ENCODE measurements around the gene DUSP9. TPM values are rescaled to one million over a fixed set of nuclear protein-coding genes. Genes with fewer than 3 reads are reported as not detected.
A peak's percentile ranks its signal among the peaks of the same experiment; 100 is the strongest.

Gene DUSP9
- total RNA-seq, 2 donors from 2014 or later, result 3.5 TPM; not detected in 1

- TF ChIP-seq POLR2AphosphoS5 (IDR thresholded peaks at IDR 0.05), result no peak
- TF ChIP-seq, protein P1, sequence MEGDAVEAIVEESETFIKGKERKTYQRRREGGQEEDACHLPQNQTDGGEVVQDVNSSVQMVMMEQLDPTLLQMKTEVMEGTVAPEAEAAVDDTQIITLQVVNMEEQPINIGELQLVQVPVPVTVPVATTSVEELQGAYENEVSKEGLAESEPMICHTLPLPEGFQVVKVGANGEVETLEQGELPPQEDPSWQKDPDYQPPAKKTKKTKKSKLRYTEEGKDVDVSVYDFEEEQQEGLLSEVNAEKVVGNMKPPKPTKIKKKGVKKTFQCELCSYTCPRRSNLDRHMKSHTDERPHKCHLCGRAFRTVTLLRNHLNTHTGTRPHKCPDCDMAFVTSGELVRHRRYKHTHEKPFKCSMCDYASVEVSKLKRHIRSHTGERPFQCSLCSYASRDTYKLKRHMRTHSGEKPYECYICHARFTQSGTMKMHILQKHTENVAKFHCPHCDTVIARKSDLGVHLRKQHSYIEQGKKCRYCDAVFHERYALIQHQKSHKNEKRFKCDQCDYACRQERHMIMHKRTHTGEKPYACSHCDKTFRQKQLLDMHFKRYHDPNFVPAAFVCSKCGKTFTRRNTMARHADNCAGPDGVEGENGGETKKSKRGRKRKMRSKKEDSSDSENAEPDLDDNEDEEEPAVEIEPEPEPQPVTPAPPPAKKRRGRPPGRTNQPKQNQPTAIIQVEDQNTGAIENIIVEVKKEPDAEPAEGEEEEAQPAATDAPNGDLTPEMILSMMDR (IDR thresholded peaks at IDR 0.05), result no peak
- no peak for TF ChIP-seq POLR2A (IDR thresholded peaks at IDR 0.05)
- DNase-seq (ENCODE audit: low spot score), result no peak
- Histone ChIP-seq H3K36me3 (no peaks in the 10 kb centered on the region), H3K27me3 (replicated peaks; ENCODE audit: insufficient read depth) (no peaks in the 10 kb centered on the region), H3K4me3 (no peak overlapping the region), H3K9me3 (no peaks in the 10 kb centered on the region), H3K27ac (no peak overlapping the region), H3K4me1 (replicated peaks) (no peaks in the 10 kb centered on the region)
- intact Hi-C loops (cut with DNase I), result no loop called here
- 97% methylated on average over 2 of the region's 2 CpGs for WGBS
These were observed 6.6 kb downstream of the DUSP9 start for GRCh38 chrX:153653556-153653955.

- 89% methylated on average over 7 of the region's 9 CpGs for WGBS
- no peaks in the 10 kb centered on the region for H3K27me3 ChIP-seq (replicated peaks; ENCODE audit: insufficient read depth)
- H3K4me1 ChIP-seq (replicated peaks), result no peaks in the 10 kb centered on the region
- intact Hi-C loops (cut with DNase I), result no loop called here
- DNase-seq (ENCODE audit: low spot score), result no peak
- H3K4me3 ChIP-seq, result no peak overlapping the region
- H3K27ac ChIP-seq, result no peak overlapping the region
- TF ChIP-seq, protein P1 (IDR thresholded peaks at IDR 0.05), result no peak
- TF ChIP-seq POLR2AphosphoS5 (IDR thresholded peaks at IDR 0.05), result no peak
- TF ChIP-seq POLR2A (IDR thresholded peaks at IDR 0.05), result no peak
- H3K36me3 ChIP-seq, result no peaks in the 10 kb centered on the region
- no peaks in the 10 kb centered on the region for H3K9me3 ChIP-seq
These were observed 10.2 kb downstream of the DUSP9 start for GRCh38 chrX:153657161-153657560.

DNA sequence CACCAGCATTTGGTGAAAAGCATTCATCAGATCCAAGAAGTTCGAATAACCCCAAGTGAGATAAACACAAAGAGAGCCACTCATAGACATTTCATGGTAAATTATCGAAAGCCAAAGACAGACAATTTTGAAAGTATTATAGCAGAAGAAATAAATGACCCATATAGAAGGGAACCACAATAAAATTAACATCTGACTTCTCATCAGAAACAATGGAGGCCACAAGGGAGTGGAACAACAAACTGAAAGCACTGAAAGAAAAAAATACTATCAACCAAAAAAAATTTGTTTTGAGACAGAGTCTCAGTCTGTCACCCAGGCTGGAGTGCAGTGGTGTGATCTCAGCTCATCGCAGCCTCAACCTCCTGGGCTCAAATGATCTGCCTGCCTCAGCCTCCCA lies 12.3 kb downstream of the DUSP9 start:
- no peaks in the 10 kb centered on the region for H3K4me1 ChIP-seq (replicated peaks)
- H3K27me3 ChIP-seq (replicated peaks; ENCODE audit: insufficient read depth), result no peaks in the 10 kb centered on the region
- 96% methylated on average over 3 of the region's 3 CpGs for WGBS
- H3K9me3 ChIP-seq, result no peaks in the 10 kb centered on the region
- TF ChIP-seq POLR2AphosphoS5 (IDR thresholded peaks at IDR 0.05) (no peak), POLR2A (IDR thresholded peaks at IDR 0.05) (no peak)
- TF ChIP-seq, protein P1 (IDR thresholded peaks at IDR 0.05), result no peak
- DNase-seq (ENCODE audit: low spot score), result no peak
- H3K27ac ChIP-seq, result no peak overlapping the region
- intact Hi-C loops (cut with DNase I), result no loop called here
- no peak overlapping the region for H3K4me3 ChIP-seq
- H3K36me3 ChIP-seq, result no peaks in the 10 kb centered on the region

DNA sequence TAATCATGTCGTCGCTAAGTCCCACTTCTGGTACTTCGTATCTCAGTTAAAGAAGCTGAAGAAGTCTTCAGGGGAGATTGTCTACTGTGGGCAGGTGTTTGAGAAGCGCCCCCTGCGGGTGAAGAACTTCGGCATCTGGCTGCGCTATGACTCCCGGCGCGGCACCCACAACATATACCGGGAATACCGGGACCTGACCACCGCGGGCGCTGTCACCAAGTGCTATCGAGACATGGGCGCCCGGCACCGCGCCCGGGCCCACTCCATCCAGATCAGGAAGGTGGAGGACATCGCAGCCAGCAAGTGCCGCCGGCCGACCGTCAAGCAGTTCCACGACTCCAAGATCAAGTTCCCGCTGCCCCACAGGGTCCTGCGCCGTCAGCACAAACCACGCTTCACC lies 15.3 kb downstream of the DUSP9 start:
- Histone ChIP-seq H3K27ac (no peak overlapping the region), H3K4me3 (no peak overlapping the region), H3K36me3 (no peaks in the 10 kb centered on the region), H3K27me3 (replicated peaks; ENCODE audit: insufficient read depth) (no peaks in the 10 kb centered on the region), H3K4me1 (replicated peaks) (no peaks in the 10 kb centered on the region), H3K9me3 (no peaks in the 10 kb centered on the region)
- intact Hi-C loops (cut with DNase I), result loop anchor here (10.0 kb wide), 1 partner anchor 47 kb away; no protein-coding TSS in a partner anchor
- 10% methylated on average over 3 of the region's 31 CpGs for WGBS
- peak; percentile 24 for DNase-seq (ENCODE audit: low spot score)
- no peak for TF ChIP-seq POLR2A (IDR thresholded peaks at IDR 0.05)
- TF ChIP-seq, protein P1 (IDR thresholded peaks at IDR 0.05), result peak in 2 of 4 experiments; percentile 27 to 37

DNA sequence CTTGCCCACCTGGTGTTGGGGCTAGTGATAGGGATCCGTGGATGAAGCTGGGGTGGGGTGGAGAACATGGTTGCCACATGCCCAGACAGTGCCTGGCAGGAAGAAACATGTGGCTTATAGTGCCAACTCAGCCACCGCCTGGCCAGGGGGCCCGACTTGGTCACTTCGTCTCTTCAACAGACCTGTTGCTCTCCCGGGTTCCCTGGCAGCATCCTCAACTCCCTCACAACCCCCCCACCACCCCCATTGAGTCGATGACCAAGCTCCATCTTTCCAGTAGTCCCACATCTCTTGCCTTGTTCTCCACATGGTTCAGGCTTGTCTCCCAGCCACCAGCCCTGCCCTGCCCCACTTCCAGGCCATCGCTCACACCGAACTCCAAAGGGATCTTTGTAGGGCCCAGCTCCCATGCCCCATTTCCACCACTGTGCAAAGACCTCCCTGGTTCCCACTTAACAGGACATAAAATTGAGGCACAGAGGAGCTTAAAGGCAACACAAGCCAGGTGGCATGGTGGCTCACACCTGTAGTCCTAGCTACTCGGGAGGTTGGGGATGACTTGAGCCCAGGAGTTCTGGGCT lies 18.8 kb downstream of the DUSP9 start:
- H3K36me3 ChIP-seq, result no peaks in the 10 kb centered on the region
- H3K4me1 ChIP-seq (replicated peaks), result no peaks in the 10 kb centered on the region
- intact Hi-C loops (cut with DNase I), result loop anchor here (5.0 to 10.0 kb wide), 2 partner anchors 51 to 129 kb away; no protein-coding TSS in a partner anchor
- no peak overlapping the region for H3K4me3 ChIP-seq
- H3K27ac ChIP-seq, result no peak overlapping the region
- H3K27me3 ChIP-seq (replicated peaks; ENCODE audit: insufficient read depth), result no peaks in the 10 kb centered on the region
- no peaks in the 10 kb centered on the region for H3K9me3 ChIP-seq
- no peak for DNase-seq (ENCODE audit: low spot score)
- WGBS, result 73% methylated on average over 7 of the region's 9 CpGs
- TF ChIP-seq, protein P1 (IDR thresholded peaks at IDR 0.05), result no peak
- TF ChIP-seq POLR2AphosphoS5 (IDR thresholded peaks at IDR 0.05), result no peak
- TF ChIP-seq POLR2A (IDR thresholded peaks at IDR 0.05), result no peak

All from prostate gland (tissue), 2 donors.